ENCODE results near the gene RTF1.
"Not testable (repeated sequence)": the region's sequence is repeated elsewhere in the genome, so short reads cannot be mapped to it uniquely, and the experiment has no call there.

The RTF1 gene

DNA sequence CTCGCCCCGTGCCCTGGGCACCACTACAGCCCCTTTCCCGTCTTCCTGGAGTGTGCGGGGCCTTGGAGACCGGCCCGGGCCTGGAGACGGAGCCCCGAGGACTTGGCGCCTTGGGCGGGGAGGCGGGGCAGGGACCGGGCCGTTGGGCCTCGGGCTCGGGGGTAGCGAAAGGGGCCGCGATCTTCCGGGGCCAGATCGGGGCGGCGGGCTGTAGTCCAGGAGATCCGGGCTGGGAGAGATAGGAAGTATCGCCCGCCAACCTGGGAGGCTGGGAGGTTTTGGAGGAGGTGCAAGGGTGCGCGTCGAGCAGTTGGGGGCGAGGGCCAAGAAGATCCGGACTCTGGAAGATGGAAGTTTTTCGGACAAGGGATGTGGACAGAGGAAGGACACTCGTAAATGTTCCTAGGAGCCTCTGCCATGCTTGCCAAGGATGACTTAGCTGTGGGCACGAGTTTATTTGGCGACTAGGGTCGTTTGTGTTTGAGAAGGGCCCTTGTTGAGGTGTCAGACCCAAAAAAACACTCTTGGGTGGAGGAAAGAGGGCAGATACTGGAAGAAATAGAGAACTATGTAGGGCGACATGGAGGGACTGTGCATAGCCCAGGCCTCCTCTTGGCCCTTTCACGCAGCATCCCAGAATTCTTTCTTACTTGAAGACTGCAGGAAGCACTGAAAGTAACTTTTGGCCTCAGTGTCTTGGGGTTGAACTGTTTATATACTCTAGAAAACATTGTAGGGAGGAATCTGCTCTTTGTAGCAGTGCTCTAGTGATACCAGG is 712 bp downstream of the RTF1 start:
- H3K36me3 ChIP-seq (ENCODE audit: insufficient read depth, low read length): no peaks in the 10 kb centered on the region
- H3K4me1 ChIP-seq (ENCODE audit: insufficient read depth, low read length): peaks cover 6% of the 10 kb centered on the region; the same call in 1 of the 2 replicates

DNA sequence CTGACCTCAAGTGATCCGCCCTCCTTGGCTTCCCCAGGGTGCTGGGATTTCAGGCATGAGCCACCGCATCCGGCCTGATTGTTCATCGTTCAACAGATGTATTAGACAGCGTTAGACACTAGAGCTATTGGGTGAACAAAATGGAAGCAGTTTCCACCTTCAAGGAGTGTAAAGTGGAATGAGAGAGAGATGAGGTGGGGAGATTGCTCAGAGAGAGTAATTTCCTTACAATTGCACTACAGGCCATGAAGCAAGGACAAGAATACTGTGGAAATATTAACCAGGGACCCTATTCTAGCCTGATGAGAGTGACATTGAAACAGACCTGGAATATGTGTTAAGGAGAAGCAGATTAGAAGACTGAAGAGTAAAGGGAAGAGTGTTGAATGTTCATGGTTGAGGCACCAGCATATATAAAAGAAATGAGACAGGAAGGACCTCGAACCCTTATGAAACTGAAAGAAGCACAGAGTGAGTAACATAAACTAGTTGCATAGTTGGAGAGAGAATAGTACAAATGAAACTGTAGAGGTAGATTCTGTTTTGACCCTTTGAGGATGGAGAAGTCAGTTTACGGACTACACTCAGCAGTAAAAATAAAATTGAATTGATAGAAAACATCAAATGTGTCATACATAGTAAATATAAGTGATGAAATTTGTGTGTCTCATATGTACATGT is 7.2 kb downstream of the RTF1 start:
- Histone ChIP-seq H3K4me1 (ENCODE audit: insufficient read depth, low read length) (peaks cover 6% of the 10 kb centered on the region; the same call in 1 of the 2 replicates), H3K9ac (ENCODE audit: low read depth, low read length) (no peak overlapping the region), H3K36me3 (ENCODE audit: insufficient read depth, low read length) (no peaks in the 10 kb centered on the region), H3K9me3 (ENCODE audit: control insufficient read depth, insufficient read depth, low read length) (no peaks in the 10 kb centered on the region)

More for the DNA sequence above, 712 bp downstream of the RTF1 start:
- H3K9ac ChIP-seq (ENCODE audit: low read depth, low read length): peak overlapping the region; percentile 96
- H3K9me3 ChIP-seq (ENCODE audit: control insufficient read depth, insufficient read depth, low read length): no peaks in the 10 kb centered on the region

DNA sequence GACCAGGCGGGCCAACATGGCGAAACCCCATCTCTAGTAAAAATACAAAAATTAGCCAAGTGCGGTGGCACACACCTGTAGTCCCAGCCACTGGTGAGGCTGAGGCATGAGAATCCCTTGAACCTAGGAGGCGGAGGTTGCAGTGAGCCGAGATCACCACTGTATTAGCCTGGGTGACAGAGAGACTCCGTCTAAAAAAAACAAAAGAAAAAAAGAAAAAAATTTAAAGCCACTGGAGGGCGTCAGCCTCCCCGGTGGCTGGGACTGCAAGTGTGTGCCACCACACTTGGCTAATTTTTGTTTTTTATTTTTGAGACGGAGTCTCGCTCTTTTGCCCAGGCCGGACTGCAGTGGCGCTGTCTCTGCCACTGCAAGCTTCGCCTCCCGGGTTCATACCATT is 7.9 kb downstream of the RTF1 start:
- Histone ChIP-seq H3K9ac (ENCODE audit: low read depth, low read length) (no peak overlapping the region), H3K4me1 (ENCODE audit: insufficient read depth, low read length) (peaks cover 6% of the 10 kb centered on the region; the same call in 1 of the 2 replicates), H3K36me3 (ENCODE audit: insufficient read depth, low read length) (no peaks in the 10 kb centered on the region), H3K9me3 (ENCODE audit: control insufficient read depth, insufficient read depth, low read length) (no peaks in the 10 kb centered on the region)

DNA sequence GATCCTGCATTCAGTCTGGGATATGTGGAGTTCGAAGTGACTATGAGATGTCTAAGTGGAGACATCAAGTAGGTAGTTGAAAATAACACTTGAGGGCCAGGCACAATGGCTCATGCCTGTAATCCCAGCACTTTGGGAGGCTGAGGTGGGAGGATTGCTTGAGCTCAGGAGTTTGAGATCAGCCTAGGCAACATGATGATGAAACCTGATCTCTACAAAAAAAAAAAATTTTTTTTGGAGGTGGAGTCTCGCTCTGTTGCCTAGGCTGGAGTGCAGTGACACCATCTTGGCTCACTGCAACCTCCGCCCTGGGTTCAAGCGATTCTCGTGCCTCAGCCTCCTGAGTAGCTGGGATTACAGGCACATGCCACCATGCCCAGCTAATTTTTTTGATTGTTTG is 9.0 kb downstream of the RTF1 start:
- not testable (repeated sequence) for H3K9ac ChIP-seq (ENCODE audit: low read depth, low read length); H3K4me1 ChIP-seq (ENCODE audit: insufficient read depth, low read length); H3K9me3 ChIP-seq (ENCODE audit: control insufficient read depth, insufficient read depth, low read length); H3K36me3 ChIP-seq (ENCODE audit: insufficient read depth, low read length)

GRCh38 chr15:41429003-41429890 is 12.4 kb downstream of the RTF1 start:
- Histone ChIP-seq H3K4me1 (ENCODE audit: insufficient read depth, low read length) (no peaks in the 10 kb centered on the region), H3K36me3 (ENCODE audit: insufficient read depth, low read length) (no peaks in the 10 kb centered on the region), H3K9ac (ENCODE audit: low read depth, low read length) (no peak overlapping the region), H3K9me3 (ENCODE audit: control insufficient read depth, insufficient read depth, low read length) (no peaks in the 10 kb centered on the region)

DNA sequence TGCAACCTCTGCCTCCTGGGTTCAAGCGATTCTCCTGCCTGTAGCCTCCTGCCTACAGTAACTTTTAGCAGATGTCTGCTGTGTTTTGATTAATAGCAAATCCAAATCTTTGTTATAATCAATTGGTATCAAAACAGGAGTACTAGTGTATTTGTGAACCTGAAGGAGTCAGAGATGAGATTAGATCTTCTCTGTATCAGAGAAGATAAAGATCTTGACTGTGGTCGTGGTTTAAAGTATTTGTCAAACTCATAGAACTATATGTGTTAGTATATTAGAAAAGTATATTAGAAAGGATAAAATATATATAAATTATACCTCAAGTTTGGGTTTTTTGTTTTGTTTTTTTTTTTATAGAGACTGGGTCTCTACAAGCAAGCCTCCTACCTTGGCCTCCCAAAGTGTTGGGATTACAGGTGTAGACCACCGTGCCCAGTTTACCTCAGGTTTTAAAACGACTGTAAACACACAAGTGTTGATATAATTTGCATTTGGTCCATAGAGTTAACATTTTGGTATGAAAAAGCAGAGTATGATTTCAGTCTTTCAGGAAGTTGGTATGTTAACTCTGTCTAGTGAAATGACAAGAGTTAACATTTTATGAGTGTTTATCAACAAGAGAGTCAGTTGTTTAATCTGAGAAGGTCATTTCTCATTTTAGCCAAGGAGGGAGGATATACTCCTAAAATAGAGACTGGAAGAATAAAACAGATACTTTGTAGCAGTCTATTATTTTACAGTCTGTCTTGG is 18.3 kb downstream of the RTF1 start:
- Histone ChIP-seq H3K9me3 (ENCODE audit: control insufficient read depth, insufficient read depth, low read length) (no peaks in the 10 kb centered on the region), H3K9ac (ENCODE audit: low read depth, low read length) (no peak overlapping the region), H3K36me3 (ENCODE audit: insufficient read depth, low read length) (peaks cover 3% of the 10 kb centered on the region; the same call in 1 of the 2 replicates), H3K4me1 (ENCODE audit: insufficient read depth, low read length) (no peaks in the 10 kb centered on the region)

DNA sequence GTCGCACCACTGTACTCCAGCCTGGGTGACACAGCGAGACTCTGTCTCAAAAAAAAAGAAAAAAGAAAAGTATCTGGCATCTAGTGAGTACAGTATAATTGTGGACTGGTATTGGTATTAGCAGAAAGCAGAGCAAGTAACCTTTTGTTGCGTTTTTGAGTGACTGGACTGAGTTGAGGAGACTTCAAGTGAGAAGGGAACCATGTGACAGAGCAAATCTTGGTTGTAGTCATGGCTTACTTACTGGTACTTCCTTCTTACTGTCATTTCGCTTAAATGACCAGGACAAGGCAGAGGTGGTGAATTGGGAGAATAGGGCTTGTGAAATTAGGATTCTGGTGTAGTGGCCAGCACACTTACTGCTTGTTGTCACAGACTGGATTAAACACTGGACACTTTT is 20.6 kb downstream of the RTF1 start:
- H3K36me3 ChIP-seq (ENCODE audit: insufficient read depth, low read length): peaks cover 7% of the 10 kb centered on the region; the same call in 1 of the 2 replicates
- no peaks in the 10 kb centered on the region for H3K4me1 ChIP-seq (ENCODE audit: insufficient read depth, low read length)
- H3K9ac ChIP-seq (ENCODE audit: low read depth, low read length): no peak overlapping the region
- H3K9me3 ChIP-seq (ENCODE audit: control insufficient read depth, insufficient read depth, low read length): no peaks in the 10 kb centered on the region

DNA sequence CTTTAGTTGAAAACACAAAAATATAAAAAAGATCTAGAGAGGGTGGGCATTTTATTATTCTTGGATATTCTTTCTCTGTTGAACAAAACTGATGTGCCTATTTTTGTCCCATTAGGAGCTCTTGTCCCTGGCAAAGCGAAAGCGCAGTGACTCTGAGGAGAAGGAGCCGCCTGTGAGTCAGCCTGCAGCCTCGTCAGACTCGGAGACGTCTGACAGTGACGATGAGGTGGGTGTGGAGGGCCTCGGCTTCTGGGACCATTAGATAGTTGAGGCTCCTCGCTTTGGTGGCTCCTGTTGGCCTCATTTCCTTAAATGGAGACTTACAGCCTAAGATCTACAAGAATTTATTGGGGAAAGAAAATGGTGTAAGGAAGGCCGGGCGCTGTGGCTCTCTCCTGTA is 21.3 kb downstream of the RTF1 start:
- Histone ChIP-seq H3K9ac (ENCODE audit: low read depth, low read length) (no peak overlapping the region), H3K4me1 (ENCODE audit: insufficient read depth, low read length) (no peaks in the 10 kb centered on the region), H3K9me3 (ENCODE audit: control insufficient read depth, insufficient read depth, low read length) (no peaks in the 10 kb centered on the region), H3K36me3 (ENCODE audit: insufficient read depth, low read length) (peaks cover 7% of the 10 kb centered on the region; the same call in 1 of the 2 replicates)

- H3K9ac ChIP-seq (ENCODE audit: low read depth, low read length); H3K4me1 ChIP-seq (ENCODE audit: insufficient read depth, low read length); H3K36me3 ChIP-seq (ENCODE audit: insufficient read depth, low read length); H3K9me3 ChIP-seq (ENCODE audit: control insufficient read depth, insufficient read depth, low read length): not testable (repeated sequence)
Measured at GRCh38 chr15:41438745-41439144, 21.9 kb downstream of the RTF1 start.

DNA sequence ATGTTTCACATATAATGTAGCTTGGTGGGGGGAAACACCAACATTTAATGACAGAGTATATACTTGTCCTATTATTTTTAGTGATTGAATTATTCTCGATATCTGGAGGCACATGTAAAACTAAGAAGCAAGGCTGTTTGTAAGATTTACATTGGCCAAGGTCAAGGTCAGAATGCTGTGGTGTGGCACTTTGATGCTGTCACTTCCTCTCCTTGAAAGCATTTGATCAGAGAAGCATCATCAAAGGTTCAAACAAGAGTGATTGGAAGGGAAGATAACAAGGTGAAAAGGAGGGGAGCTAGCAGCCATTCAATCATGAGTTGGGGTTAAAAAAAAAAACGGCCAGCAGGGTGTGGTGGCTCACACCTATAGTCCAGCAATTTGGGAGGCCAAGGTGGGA is 26.4 kb downstream of the RTF1 start:
- no peaks in the 10 kb centered on the region for H3K4me1 ChIP-seq (ENCODE audit: insufficient read depth, low read length)
- peaks cover 7% of the 10 kb centered on the region; the same call in 1 of the 2 replicates for H3K36me3 ChIP-seq (ENCODE audit: insufficient read depth, low read length)

GRCh38 chr15:41445399-41445798 is 28.5 kb downstream of the RTF1 start:
- Histone ChIP-seq H3K9ac (ENCODE audit: low read depth, low read length) (no peak overlapping the region), H3K9me3 (ENCODE audit: control insufficient read depth, insufficient read depth, low read length) (no peaks in the 10 kb centered on the region), H3K36me3 (ENCODE audit: insufficient read depth, low read length) (peaks cover 4% of the 10 kb centered on the region; the same call in 1 of the 2 replicates)

More for the DNA sequence above, 26.4 kb downstream of the RTF1 start:
- no peak overlapping the region for H3K9ac ChIP-seq (ENCODE audit: low read depth, low read length)
- no peaks in the 10 kb centered on the region for H3K9me3 ChIP-seq (ENCODE audit: control insufficient read depth, insufficient read depth, low read length)

DNA sequence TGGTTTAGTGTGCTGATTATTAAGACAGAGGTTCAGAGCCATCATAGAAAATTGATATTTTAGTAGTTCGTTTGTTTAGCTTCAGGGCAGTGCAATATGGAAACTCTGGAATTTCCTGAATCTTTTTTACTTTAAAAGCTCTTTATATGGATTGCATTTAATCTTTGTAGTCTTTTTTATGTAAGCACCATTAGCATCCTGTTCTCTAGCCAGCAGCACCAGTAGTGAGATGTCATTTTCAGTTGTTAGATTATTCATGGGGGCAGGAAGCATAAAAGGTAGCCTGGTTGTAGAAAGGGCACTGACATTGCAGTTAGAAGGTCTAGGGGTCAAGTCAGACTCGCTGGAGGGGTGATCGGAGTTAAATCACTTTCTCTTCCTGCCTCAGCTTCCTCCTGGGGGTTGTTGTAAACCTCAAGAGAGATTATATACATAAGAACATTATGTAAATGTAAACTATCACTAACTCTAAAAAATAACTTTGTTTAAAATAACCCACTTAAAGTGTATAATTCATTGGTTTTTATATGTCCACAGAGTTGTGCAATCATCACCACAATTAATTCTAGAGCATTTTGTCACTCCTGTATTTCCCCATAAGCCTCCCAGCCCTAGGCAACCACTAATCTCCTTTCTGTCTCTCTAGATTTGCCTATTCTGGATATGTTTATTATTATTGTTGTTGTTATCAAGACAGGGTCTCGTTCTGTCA is 45.3 kb downstream of the RTF1 start:
- Histone ChIP-seq H3K4me1 (ENCODE audit: insufficient read depth, low read length) (no peaks in the 10 kb centered on the region), H3K9ac (ENCODE audit: low read depth, low read length) (no peak overlapping the region), H3K36me3 (ENCODE audit: insufficient read depth, low read length) (peaks cover 12% of the 10 kb centered on the region), H3K9me3 (ENCODE audit: control insufficient read depth, insufficient read depth, low read length) (no peaks in the 10 kb centered on the region)

More at GRCh38 chr15:41445399-41445798, 28.5 kb downstream of the RTF1 start:
- no peaks in the 10 kb centered on the region for H3K4me1 ChIP-seq (ENCODE audit: insufficient read depth, low read length)

GRCh38 chr15:41464889-41465580 is 48.1 kb downstream of the RTF1 start:
- H3K9me3 ChIP-seq (ENCODE audit: control insufficient read depth, insufficient read depth, low read length): no peaks in the 10 kb centered on the region
- no peak overlapping the region for H3K9ac ChIP-seq (ENCODE audit: low read depth, low read length)
- H3K36me3 ChIP-seq (ENCODE audit: insufficient read depth, low read length): peaks cover 9% of the 10 kb centered on the region
- no peaks in the 10 kb centered on the region for H3K4me1 ChIP-seq (ENCODE audit: insufficient read depth, low read length)

All from ES-I3 (cell line).